ENCODE measurements around the gene KCNJ14. TPM values are rescaled to one million over a fixed set of nuclear protein-coding genes. Genes with fewer than 3 reads are reported as not detected.

KCNJ14 gene
- polyA plus RNA-seq, 1 experiment = 0.20 TPM

GRCh38 chr19:48500830-48501493 is 45.6 kb downstream of the KCNJ14 start:
- no peak for DNase-seq (ENCODE audit: low read depth, low spot score)
- ChIA-PET CTCF (interaction anchor here (0.6 to 1.3 kb wide), 2 partner anchors 80 to 83 kb away, joined by 3 to 6 read pairs; no protein-coding TSS in a partner anchor), POLR2A (no interaction called here)
- Histone ChIP-seq H3K4me3 (ENCODE audit: low read depth, low read length) (no peak overlapping the region), H3K27ac (ENCODE audit: low read depth, low read length) (no peak overlapping the region), H3K9me3 (ENCODE audit: control insufficient read depth, insufficient read depth, low read length) (peaks cover 6% of the 10 kb centered on the region; the same call in 1 of the 2 replicates), H3K27me3 (ENCODE audit: control insufficient read depth, insufficient read depth, low read length) (peaks cover 38% of the 10 kb centered on the region)
- no peak for TF ChIP-seq CTCF (IDR thresholded peaks at IDR 0.05; ENCODE audit: low read depth, low read length)

DNA sequence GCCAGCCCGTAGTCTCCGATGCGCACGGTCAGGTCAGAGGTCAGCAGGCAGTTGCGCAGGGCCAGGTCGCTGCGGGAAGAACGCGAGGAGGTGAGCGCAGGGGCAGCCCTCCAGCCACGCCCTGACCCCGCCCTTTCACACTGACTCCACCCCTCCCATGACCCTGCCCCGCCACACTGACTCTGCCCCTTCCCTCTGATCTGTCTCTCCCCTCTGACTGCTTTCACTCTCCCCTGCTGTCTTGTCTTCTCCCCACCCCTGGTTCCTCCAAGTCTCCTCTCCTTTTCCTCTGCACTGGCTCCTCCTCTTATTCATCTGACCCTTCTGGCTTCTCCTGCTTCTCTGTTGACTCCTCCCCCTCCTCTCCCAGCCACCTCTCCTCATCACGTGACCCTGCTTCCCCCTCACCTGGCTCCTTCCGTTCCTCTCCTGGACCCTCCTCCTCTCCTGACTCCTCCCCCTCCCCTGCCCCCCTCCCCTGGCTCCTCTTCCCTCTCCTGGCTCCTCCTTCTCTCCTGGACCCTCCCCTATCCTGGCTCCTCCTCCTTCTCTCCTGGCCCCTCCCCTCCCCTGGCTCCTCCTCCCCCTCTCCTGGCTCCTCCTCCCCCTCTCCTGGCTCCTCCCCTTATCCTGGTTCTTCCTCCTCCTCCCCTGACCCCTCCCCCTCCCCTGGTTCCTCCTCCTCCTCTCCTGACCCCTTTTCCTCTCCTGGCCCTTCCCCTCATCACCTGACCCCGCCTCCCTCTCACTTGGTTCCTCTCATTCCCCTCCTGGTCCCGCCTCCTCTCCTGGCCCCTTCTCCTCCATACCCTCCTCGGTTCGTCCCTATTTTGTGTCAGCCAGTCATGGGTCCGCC is 46.3 kb downstream of the KCNJ14 start:
- TF ChIP-seq CTCF (IDR thresholded peaks at IDR 0.05; ENCODE audit: low read depth, low read length) = no peak
- peaks cover 38% of the 10 kb centered on the region for H3K27me3 ChIP-seq (ENCODE audit: control insufficient read depth, insufficient read depth, low read length)
- H3K27ac ChIP-seq (ENCODE audit: low read depth, low read length) = no peak overlapping the region
- ChIA-PET CTCF (interaction anchor here (0.6 to 1.3 kb wide), 3 partner anchors 79 to 82 kb away, joined by 3 to 6 read pairs (median 3); no protein-coding TSS in a partner anchor), POLR2A (no interaction called here)
- no peak for DNase-seq (ENCODE audit: low read depth, low spot score)
- peaks cover 6% of the 10 kb centered on the region; the same call in 1 of the 2 replicates for H3K9me3 ChIP-seq (ENCODE audit: control insufficient read depth, insufficient read depth, low read length)
- no peak overlapping the region for H3K4me3 ChIP-seq (ENCODE audit: low read depth, low read length)

- ChIA-PET POLR2A (no interaction called here), CTCF (interaction anchor here (0.7 kb wide), 1 partner anchor 82 kb away, joined by 3 read pairs; no protein-coding TSS in a partner anchor)
- H3K27me3 ChIP-seq (ENCODE audit: control insufficient read depth, insufficient read depth, low read length) = peaks cover 42% of the 10 kb centered on the region
- no peak overlapping the region for H3K4me3 ChIP-seq (ENCODE audit: low read depth, low read length)
- DNase-seq (ENCODE audit: low read depth, low spot score) = no peak
- H3K27ac ChIP-seq (ENCODE audit: low read depth, low read length) = no peak overlapping the region
- peaks cover 6% of the 10 kb centered on the region; the same call in 1 of the 2 replicates for H3K9me3 ChIP-seq (ENCODE audit: control insufficient read depth, insufficient read depth, low read length)
- TF ChIP-seq CTCF (IDR thresholded peaks at IDR 0.05; ENCODE audit: low read depth, low read length) = no peak
Measured at GRCh38 chr19:48502350-48503018, 47.1 kb downstream of the KCNJ14 start.

GRCh38 chr19:48506138-48506733 is 50.9 kb downstream of the KCNJ14 start:
- peaks cover 3% of the 10 kb centered on the region; the same call in 1 of the 2 replicates for H3K9me3 ChIP-seq (ENCODE audit: control insufficient read depth, insufficient read depth, low read length)
- no peak for DNase-seq (ENCODE audit: low read depth, low spot score)
- no peak overlapping the region for H3K4me3 ChIP-seq (ENCODE audit: low read depth, low read length)
- CTCF ChIA-PET = interaction anchor here (0.6 to 6.9 kb wide), 27 partner anchors 8 to 426 kb away, joined by 3 to 207 read pairs (median 4); no protein-coding TSS in a partner anchor
- H3K27ac ChIP-seq (ENCODE audit: low read depth, low read length) = no peak overlapping the region
- peak; percentile 61 for TF ChIP-seq CTCF (IDR thresholded peaks at IDR 0.05; ENCODE audit: low read depth, low read length)
- peaks cover 30% of the 10 kb centered on the region for H3K27me3 ChIP-seq (ENCODE audit: control insufficient read depth, insufficient read depth, low read length)
- POLR2A ChIA-PET = interaction anchor here (0.6 to 0.7 kb wide), 2 partner anchors 83 to 503 kb away, joined by 3 read pairs; no protein-coding TSS in a partner anchor

Measured in AG04450 (cell line).